ENCODE data around the gene SLC25A40. TPM values are rescaled to one million over a fixed set of nuclear protein-coding genes. Genes with fewer than 3 reads are reported as not detected.

SLC25A40 gene
- total and polyA plus RNA-seq, 9 donors = 9.8 to 27.1 (median 20.0) TPM

DNA sequence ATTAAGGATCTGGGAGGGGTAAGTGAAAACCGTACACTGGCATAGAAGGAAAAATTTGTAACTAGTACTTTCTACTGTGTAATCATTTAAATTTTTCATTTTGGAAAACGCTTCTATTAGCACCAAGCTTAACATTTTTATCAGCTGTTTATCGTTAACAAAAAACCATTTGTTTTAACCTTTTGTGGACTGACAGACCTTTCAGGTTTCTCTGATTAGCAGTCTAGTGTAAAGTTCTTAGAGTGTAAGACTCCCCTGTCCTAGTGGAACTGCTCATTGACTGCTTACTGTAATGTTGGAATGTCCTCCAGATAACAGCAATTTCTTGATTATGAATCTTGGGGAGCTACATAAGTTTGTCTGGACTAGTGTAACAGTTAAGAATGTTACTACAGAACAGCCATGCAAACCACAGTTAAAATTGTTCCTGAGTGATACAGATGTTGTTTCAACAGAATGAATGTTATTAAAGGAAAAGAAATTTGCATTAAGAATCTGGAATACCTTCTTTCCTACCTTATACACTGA lies 2.1 kb upstream of the SLC25A40 start:
- H3K9me3 ChIP-seq = no peaks in the 10 kb centered on the region
- 36 to 49% (median 41%) methylated on average over 3 of the region's 3 CpGs for WGBS, 3 donors
- TF ChIP-seq, protein P1, sequence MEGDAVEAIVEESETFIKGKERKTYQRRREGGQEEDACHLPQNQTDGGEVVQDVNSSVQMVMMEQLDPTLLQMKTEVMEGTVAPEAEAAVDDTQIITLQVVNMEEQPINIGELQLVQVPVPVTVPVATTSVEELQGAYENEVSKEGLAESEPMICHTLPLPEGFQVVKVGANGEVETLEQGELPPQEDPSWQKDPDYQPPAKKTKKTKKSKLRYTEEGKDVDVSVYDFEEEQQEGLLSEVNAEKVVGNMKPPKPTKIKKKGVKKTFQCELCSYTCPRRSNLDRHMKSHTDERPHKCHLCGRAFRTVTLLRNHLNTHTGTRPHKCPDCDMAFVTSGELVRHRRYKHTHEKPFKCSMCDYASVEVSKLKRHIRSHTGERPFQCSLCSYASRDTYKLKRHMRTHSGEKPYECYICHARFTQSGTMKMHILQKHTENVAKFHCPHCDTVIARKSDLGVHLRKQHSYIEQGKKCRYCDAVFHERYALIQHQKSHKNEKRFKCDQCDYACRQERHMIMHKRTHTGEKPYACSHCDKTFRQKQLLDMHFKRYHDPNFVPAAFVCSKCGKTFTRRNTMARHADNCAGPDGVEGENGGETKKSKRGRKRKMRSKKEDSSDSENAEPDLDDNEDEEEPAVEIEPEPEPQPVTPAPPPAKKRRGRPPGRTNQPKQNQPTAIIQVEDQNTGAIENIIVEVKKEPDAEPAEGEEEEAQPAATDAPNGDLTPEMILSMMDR (IDR thresholded peaks at IDR 0.05) = no peak
- TF ChIP-seq POLR2A (IDR thresholded peaks at IDR 0.05) = no peak
- H3K36me3 ChIP-seq = no peaks in the 10 kb centered on the region
- H3K4me1 ChIP-seq (ENCODE audit: insufficient read depth) = peaks cover 3% of the 10 kb centered on the region
- intact Hi-C loops (cut with DNase I) = no loop called here
- no peak overlapping the region for H3K27ac ChIP-seq
- H3K4me3 ChIP-seq = no peak overlapping the region
- H3K27me3 ChIP-seq = no peaks in the 10 kb centered on the region
- DNase-seq = no peak

DNA sequence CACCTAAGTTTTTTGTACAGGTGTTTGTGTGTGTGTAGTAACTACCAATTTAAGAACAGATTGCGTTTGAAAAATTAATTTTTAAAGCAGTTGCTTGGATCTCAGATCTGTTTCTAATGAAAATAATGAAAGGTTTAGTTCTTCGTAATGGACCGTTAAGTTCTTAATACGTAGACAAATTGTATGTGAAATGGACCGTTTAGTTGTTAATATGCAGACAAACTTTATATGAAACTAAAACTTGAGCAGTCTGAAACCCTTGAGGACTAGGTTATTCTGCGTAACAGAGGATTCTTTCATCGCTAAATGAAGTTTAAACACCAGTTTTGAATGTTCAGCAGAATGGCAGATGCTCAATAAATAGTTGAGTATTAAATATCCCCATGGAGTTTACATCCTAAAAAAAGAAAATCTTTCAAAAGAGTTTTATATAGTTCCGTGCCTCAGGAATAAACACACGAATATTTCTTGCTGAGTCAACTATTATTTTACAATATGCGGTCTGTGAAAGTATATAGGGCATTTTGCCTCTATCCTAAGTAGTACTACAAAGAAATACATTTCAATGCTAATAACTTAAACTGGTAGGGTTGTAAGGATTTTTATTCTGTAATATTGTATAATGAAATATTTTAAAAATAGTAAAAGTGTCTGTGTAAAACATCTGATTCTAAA lies 1.3 kb upstream of the SLC25A40 start:
- H3K4me3 ChIP-seq = peak overlapping the region; percentile 54
- TF ChIP-seq EP300 (IDR thresholded peaks at IDR 0.05) = no peak
- TF ChIP-seq, protein P1 (IDR thresholded peaks at IDR 0.05) = no peak
- TF ChIP-seq POLR2A (IDR thresholded peaks at IDR 0.05) = no peak
- WGBS, 3 donors = 1 to 4% (median 2%) methylated on average over 10 of the region's 10 CpGs
- H3K9me3 ChIP-seq = no peaks in the 10 kb centered on the region
- no peak for DNase-seq
- peaks cover 3% of the 10 kb centered on the region for H3K4me1 ChIP-seq (ENCODE audit: insufficient read depth)
- peak overlapping the region in 1 of 2 donors; percentile 90 for H3K27ac ChIP-seq
- no peaks in the 10 kb centered on the region for H3K36me3 ChIP-seq
- no peaks in the 10 kb centered on the region for H3K27me3 ChIP-seq
- intact Hi-C loops (cut with DNase I) = no loop called here

GRCh38 chr7:87876869-87877234 lies 692 bp upstream of the SLC25A40 start:
- 0% methylated on average over 27 of the region's 27 CpGs for WGBS, 3 donors
- Histone ChIP-seq H3K27me3 (no peaks in the 10 kb centered on the region), H3K9me3 (no peaks in the 10 kb centered on the region), H3K4me3 (peak overlapping the region; percentile 54), H3K4me1 (ENCODE audit: insufficient read depth) (peaks cover 3% of the 10 kb centered on the region), H3K36me3 (no peaks in the 10 kb centered on the region), H3K27ac (peak overlapping the region; percentile 78 to 90)
- peak; percentile 36 to 71 (median 56) for DNase-seq
- TF ChIP-seq, protein P1 (IDR thresholded peaks at IDR 0.05) = no peak
- TF ChIP-seq EP300 (IDR thresholded peaks at IDR 0.05) (no peak), POLR2A (IDR thresholded peaks at IDR 0.05) (no peak)
- intact Hi-C loops (cut with DNase I) = no loop called here

DNA sequence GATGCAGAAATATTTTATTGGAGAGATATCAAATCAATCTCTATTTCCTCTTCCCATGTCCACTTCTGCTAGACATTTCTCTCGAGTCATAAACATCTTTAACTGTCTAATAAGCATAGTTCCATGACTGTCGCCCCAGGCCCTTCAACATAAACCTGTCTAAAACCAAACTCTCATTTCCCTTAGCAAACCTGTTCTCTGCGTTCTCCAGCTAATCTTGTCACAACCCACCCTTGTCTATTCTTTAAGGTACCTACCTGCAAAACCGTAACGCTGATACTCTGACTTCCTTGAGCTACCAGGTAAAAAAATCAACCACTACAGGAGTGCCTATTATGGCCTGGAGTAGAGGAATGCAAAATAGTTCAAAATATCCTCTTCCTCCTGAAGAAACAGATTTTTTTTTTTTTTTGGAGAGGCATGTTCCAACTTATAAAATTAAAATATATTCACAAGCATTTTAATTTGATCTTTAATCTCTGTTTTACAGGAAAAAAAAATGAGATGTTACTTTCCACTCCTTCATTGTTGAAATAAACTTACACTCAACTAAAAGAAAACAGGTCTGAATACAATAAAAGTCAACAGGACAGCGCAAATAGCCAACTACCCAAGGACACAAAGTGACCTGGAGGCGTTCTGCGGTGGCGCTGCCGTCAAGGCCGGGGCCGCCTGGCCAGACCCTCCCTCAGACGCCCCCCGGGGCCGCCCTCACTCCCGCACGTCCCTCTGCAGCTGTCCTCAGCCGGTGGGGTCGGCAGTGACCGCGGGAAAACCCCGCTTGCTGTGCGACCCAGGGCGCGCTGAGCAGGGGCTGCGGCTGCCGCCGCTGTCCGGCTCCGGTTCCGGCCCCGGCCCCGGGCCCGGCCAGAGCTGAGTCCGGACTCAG lies 765 bp downstream of the SLC25A40 start:
- Histone ChIP-seq H3K27ac (peak overlapping the region; percentile 78 to 90), H3K4me1 (ENCODE audit: insufficient read depth) (peaks cover 3% of the 10 kb centered on the region), H3K36me3 (no peaks in the 10 kb centered on the region), H3K4me3 (peak overlapping the region; percentile 54), H3K9me3 (peaks cover 0 to 7% of the 10 kb centered on the region in 2 donors), H3K27me3 (no peaks in the 10 kb centered on the region)
- no peak for DNase-seq
- 4 to 6% (median 4%) methylated on average over 22 to 35 of the region's 35 CpGs for WGBS, 3 donors
- intact Hi-C loops (cut with DNase I) = no loop called here
- no peak for TF ChIP-seq EP300 (IDR thresholded peaks at IDR 0.05)
- TF ChIP-seq, protein P1 (IDR thresholded peaks at IDR 0.05) = no peak
- no peak for TF ChIP-seq POLR2A (IDR thresholded peaks at IDR 0.05)
